ENCODE measurements around the gene ADAMTS5. TPM values are rescaled to one million over a fixed set of nuclear protein-coding genes. Genes with fewer than 3 reads are reported as not detected.

The ADAMTS5 gene
- total RNA-seq, 1 donor from 2014 or later: 20.4 TPM

- H3K36me3 ChIP-seq: no peaks in the 10 kb centered on the region
- no peaks in the 10 kb centered on the region for H3K4me1 ChIP-seq
- intact Hi-C loops (cut with DNase I): no loop called here
- DNase-seq (ENCODE audit: extremely low spot score in 2 of 2): no peak
- H3K27me3 ChIP-seq: no peaks in the 10 kb centered on the region
- H3K27ac ChIP-seq: no peak overlapping the region
- H3K4me3 ChIP-seq: no peak overlapping the region
- TF ChIP-seq CTCF (IDR thresholded peaks at IDR 0.05) (no peak), POLR2AphosphoS5 (IDR thresholded peaks at IDR 0.05; ENCODE audit: insufficient read depth in 1 of 2, low read depth in 1 of 2) (no peak)
- H3K9me3 ChIP-seq: no peaks in the 10 kb centered on the region
Measured at GRCh38 chr21:26888256-26888655, 78.6 kb downstream of the ADAMTS5 start.

- Histone ChIP-seq H3K4me3 (no peak overlapping the region), H3K27me3 (no peaks in the 10 kb centered on the region), H3K27ac (no peak overlapping the region), H3K9me3 (no peaks in the 10 kb centered on the region), H3K36me3 (no peaks in the 10 kb centered on the region), H3K4me1 (no peaks in the 10 kb centered on the region)
- TF ChIP-seq CTCF (IDR thresholded peaks at IDR 0.05) (no peak), POLR2A (IDR thresholded peaks at IDR 0.05) (no peak), POLR2AphosphoS5 (IDR thresholded peaks at IDR 0.05; ENCODE audit: insufficient read depth in 1 of 2, low read depth in 1 of 2) (no peak)
- no peak for DNase-seq (ENCODE audit: extremely low spot score in 2 of 2)
- intact Hi-C loops (cut with DNase I): no loop called here
Measured at GRCh38 chr21:26887251-26887650, 79.6 kb downstream of the ADAMTS5 start.

- TF ChIP-seq POLR2A (IDR thresholded peaks at IDR 0.05) (no peak), POLR2AphosphoS5 (IDR thresholded peaks at IDR 0.05; ENCODE audit: insufficient read depth in 1 of 2, low read depth in 1 of 2) (no peak), CTCF (IDR thresholded peaks at IDR 0.05) (no peak)
- no peaks in the 10 kb centered on the region for H3K4me1 ChIP-seq
- no peak overlapping the region for H3K4me3 ChIP-seq
- no peaks in the 10 kb centered on the region for H3K27me3 ChIP-seq
- no peaks in the 10 kb centered on the region for H3K9me3 ChIP-seq
- H3K27ac ChIP-seq: no peak overlapping the region
- intact Hi-C loops (cut with DNase I): no loop called here
- no peaks in the 10 kb centered on the region for H3K36me3 ChIP-seq
- no peak for DNase-seq (ENCODE audit: extremely low spot score in 2 of 2)
Measured at GRCh38 chr21:26884436-26884835, 82.5 kb downstream of the ADAMTS5 start.

- no peaks in the 10 kb centered on the region for H3K27me3 ChIP-seq
- no peaks in the 10 kb centered on the region for H3K36me3 ChIP-seq
- H3K27ac ChIP-seq: no peak overlapping the region
- H3K4me1 ChIP-seq: no peaks in the 10 kb centered on the region
- intact Hi-C loops (cut with DNase I): no loop called here
- DNase-seq (ENCODE audit: extremely low spot score in 2 of 2): no peak
- no peaks in the 10 kb centered on the region for H3K9me3 ChIP-seq
- H3K4me3 ChIP-seq: no peak overlapping the region
- TF ChIP-seq POLR2A (IDR thresholded peaks at IDR 0.05): no peak
- no peak for TF ChIP-seq POLR2AphosphoS5 (IDR thresholded peaks at IDR 0.05; ENCODE audit: insufficient read depth in 1 of 2, low read depth in 1 of 2)
- no peak for TF ChIP-seq CTCF (IDR thresholded peaks at IDR 0.05)
Measured at GRCh38 chr21:26883768-26884167, 83.1 kb downstream of the ADAMTS5 start.

GRCh38 chr21:26881504-26882228, 85.2 kb downstream of the ADAMTS5 start:
- TF ChIP-seq POLR2A (IDR thresholded peaks at IDR 0.05) (no peak), CTCF (IDR thresholded peaks at IDR 0.05) (peak in 2 of 3 experiments; percentile 7 to 15), POLR2AphosphoS5 (IDR thresholded peaks at IDR 0.05; ENCODE audit: insufficient read depth in 1 of 2, low read depth in 1 of 2) (no peak)
- no peak for DNase-seq (ENCODE audit: extremely low spot score in 2 of 2)
- no peak overlapping the region for H3K27ac ChIP-seq
- no peaks in the 10 kb centered on the region for H3K4me1 ChIP-seq
- no peaks in the 10 kb centered on the region for H3K9me3 ChIP-seq
- H3K27me3 ChIP-seq: no peaks in the 10 kb centered on the region
- no peaks in the 10 kb centered on the region for H3K36me3 ChIP-seq
- intact Hi-C loops (cut with DNase I): no loop called here
- H3K4me3 ChIP-seq: no peak overlapping the region
